Parathyroid adenoma (tissue), 2 donors: ENCODE measurements around the gene PPT2.

Experiments
- H2AFZ ChIP-seq: fragments of 300-600 bp; sonication (generic); one replicate; pipeline ENCODE4 v1.7.0; 2017; ENCODE audit warnings: antibody characterized with exemption, mild to moderate bottlenecking
- H3K27ac ChIP-seq: fragments of 300-600 bp; sonication (generic); one replicate; pipeline ENCODE4 v1.7.0; 2017
- H3K27me3 ChIP-seq: fragments of 300-600 bp; sonication (generic); one replicate; pipeline ENCODE4 v1.7.0; 2017; ENCODE audit warnings: low read length; ENCODE audit not compliant: control insufficient read depth, insufficient read depth
- H3K36me3 ChIP-seq: fragments of 300-600 bp; sonication (generic); one replicate; pipeline ENCODE4 v1.7.0; 2017; ENCODE audit warnings: low read length; ENCODE audit not compliant: control insufficient read depth, insufficient read depth
- H3K4me1 ChIP-seq: fragments of 300-600 bp; sonication (generic); one replicate; pipeline ENCODE4 v1.7.0; 2017; ENCODE audit warnings: control low read depth
- H3K4me2 ChIP-seq: fragments of 300-600 bp; sonication (generic); one replicate; pipeline ENCODE4 v1.7.0; 2017; ENCODE audit warnings: low read length
- H3K4me3 ChIP-seq: fragments of 300-600 bp; sonication (generic); one replicate; pipeline ENCODE4 v1.7.0; 2017; ENCODE audit warnings: low read depth, low read length
- H3K79me2 ChIP-seq: fragments of 300-600 bp; sonication (generic); one replicate; pipeline ENCODE4 v1.7.0; 2017; ENCODE audit warnings: control low read depth
- H3K9ac ChIP-seq: fragments of 300-600 bp; sonication (generic); one replicate; pipeline ENCODE4 v1.7.0; 2017; ENCODE audit warnings: mild to moderate bottlenecking
- H3K9me3 ChIP-seq: fragments of 300-600 bp; sonication (generic); one replicate; pipeline ENCODE4 v1.7.0; 2017; ENCODE audit warnings: low read length; ENCODE audit not compliant: control insufficient read depth
- CTCF ChIP-seq: fragments of 300-600 bp; sonication (generic); IDR thresholded peaks from one replicate; pipeline ENCODE4 v1.7.0; 2017; ENCODE audit warnings: antibody characterized with exemption, mild to moderate bottlenecking
- donor health status: primary hyperparathyroidism.

The PPT2 gene

GRCh38 chr6:32212076-32212760, 58.3 kb downstream of the PPT2 start:
- no peak overlapping the region for H3K27ac ChIP-seq
- no peak for TF ChIP-seq CTCF
- H3K36me3 ChIP-seq, result no peaks in the 10 kb centered on the region
- no peaks in the 10 kb centered on the region for H3K79me2 ChIP-seq
- H3K9ac ChIP-seq, result no peak overlapping the region
- H3K4me3 ChIP-seq, result no peak overlapping the region
- no peaks in the 10 kb centered on the region for H3K9me3 ChIP-seq
- no peaks in the 10 kb centered on the region for H3K4me1 ChIP-seq
- H3K27me3 ChIP-seq, result no peaks in the 10 kb centered on the region
- H3K4me2 ChIP-seq, result no peak overlapping the region
- no peak overlapping the region for H2AFZ ChIP-seq
